ENCODE data around the gene MAPK1.
"Not testable (repeated sequence)": the region's sequence is repeated elsewhere in the genome, so short reads cannot be mapped to it uniquely, and the experiment has no call there.

MAPK1 gene

DNA sequence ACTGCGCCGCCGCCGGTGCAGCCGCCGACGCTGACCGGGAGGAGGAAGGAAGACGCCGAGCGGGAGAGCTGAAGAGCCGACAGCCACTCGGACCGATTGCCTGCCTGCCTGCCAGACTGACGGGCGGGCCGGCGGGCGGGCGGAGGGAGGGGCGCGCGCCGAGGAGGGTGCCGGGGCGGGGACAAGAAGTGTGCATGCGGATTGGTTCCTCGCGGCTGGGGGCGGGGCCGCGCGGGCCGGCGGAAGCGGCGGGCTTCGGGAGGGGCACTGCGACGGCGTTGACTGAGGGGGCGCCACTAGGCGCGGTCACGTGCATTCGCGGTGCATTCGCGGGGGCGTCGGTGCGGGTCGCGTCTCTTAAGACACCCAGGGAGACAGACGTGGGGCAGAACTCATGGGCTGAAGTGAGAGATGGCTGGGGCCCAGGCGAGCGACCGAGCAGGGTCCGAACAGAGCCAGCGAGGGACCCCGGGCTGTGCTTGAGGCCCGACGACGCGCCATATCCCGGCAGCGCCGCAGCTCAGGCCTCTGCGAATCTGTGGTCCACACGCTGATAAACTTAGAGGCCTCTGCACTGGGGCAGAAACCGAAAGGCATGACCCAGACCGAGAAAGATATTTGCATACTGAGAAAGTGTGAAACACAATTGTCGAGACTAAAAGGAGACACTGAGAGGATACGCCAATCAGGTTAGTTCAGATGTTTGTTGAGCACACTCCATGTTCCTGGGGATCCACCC, at the start of gene MAPK1:
TSS of gene MAPK1 (minus strand) at position 118 of the 739 bp plus-strand sequence. CDS start 205 bp downstream, outside the sequence.
- DNase-seq: peak; percentile 96

DNA sequence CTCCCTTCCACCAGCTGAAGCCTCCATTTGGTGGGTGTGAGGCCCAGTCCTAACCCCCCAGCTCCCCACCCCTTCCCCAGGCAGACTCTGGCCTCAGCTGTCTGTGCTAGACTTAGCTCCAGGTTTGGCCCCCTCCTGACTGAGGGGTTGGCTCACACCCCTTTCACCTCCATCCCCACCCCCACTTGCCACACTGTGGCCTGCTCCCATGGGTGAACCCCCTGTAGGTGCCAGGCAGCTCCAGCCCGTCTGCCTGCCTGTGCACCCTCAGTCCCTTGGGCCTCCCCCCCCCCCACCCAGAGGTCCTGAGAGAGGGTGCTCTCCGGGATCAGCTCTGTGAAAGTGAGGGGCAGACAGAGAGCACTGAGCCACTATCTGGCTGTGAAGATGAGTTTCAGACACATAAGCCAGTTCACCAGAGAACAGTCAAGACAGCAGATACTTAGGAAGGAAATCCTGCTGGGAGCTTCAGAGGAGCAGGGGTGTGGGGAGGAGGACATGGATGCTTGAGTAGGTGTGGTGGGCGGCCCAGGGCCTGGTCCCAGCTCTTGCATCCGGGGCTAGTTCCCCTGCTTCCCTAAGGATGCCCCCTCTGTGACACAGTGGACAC, 49.0 kb upstream of the MAPK1 start:
- no peak for DNase-seq

DNA sequence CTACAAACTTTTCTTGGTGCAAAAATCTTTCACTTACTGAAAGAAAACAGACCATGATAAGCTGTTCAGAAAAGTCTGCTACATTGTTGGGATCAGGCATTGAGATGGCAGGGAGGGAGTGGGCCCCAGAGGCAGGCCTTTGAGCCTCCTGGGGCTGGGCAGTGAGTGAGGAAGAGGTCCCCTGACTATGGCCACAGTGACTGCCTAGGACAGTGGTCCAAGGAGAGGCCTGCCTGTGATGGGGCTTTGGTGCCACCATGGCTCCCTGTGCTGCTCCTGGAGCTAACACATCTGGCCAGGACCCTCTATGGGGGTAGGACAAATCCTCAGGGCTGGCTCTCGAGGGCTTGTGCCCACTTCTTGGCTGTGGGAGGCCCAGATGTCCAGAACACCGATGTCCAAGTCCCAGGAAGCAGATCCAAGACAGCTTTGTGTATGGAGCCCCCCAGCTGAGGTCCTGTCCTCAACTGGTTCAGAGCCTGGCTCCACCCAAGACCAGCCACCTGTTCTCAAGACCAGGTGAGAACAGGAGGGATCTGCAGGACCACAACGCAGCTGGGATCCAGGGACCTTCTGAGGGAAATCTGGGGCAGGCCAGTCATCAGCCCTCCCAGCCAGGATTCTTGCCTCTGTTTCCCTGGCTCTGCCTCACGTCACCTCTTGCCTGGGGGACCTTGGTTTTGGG, 48.3 kb upstream of the MAPK1 start:
- DNase-seq: no peak

DNA sequence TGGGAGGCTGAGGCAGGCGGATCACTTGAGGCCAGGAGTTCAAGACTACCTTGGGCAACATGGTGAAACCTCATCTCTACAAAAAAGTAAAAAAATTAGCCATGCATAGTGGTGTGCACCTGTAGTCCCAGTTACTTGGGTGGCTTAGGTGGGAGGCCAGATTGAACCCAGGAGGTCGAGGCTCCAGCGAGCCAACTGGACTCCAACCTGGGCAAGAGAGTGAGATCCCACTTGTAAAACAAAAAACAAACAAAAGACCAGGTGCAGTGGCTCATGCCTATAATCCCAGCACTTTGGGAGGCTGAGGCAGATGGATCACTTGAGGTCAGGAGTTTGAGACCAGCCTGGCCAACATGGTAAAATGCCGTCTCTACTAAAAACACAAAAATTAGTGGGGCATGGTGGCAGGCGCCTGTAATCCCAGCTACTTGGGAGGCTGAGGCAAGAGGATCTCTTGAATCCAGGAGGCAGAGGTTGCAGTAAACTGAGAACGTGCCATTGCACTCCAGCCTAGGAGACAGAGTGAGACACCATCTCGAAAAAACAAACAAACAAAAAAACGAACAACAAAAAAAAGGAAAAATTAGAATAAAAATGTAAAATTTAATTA, 46.7 kb upstream of the MAPK1 start:
- DNase-seq: not testable (repeated sequence)

DNA sequence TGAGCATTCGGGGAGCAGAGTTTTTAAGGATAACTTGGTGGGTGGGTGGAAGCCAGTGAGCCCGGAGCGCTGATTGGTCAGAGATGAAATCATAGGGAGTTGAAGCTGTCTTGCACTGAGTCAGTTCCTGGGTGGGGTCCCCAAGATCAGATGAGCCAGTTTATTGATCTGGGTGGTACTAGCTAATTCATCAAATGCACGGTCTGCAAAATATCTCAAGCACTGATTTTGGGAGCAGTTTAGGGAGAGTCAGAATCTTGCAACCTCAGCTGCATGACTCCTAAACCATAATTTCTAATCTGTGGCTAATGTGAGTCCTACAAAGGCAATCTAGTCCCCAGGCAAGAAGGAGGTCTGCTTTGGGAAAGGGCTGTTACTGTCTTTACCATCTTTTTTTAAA, 42.9 kb upstream of the MAPK1 start:
- not testable (repeated sequence) for DNase-seq

DNA sequence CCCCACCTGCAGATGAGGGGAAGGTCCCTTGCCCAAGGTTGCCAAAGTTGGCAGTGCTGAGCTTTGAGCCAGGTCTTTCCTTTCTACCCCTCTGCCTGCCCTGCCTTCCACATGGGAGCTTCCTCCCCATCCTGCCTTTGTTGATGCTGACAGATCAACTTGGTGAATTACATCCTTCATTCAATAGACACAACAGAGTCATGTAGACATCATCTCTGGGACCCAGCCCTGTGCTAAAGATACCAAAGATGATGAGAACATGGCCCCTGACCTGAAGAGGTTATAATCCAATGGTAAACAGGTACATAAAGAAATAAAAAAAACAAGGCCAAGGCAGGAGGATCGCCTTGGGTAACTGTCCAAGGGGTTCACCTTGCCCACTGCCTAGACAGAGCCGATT, 42.4 kb upstream of the MAPK1 start:
- DNase-seq: no peak

DNA sequence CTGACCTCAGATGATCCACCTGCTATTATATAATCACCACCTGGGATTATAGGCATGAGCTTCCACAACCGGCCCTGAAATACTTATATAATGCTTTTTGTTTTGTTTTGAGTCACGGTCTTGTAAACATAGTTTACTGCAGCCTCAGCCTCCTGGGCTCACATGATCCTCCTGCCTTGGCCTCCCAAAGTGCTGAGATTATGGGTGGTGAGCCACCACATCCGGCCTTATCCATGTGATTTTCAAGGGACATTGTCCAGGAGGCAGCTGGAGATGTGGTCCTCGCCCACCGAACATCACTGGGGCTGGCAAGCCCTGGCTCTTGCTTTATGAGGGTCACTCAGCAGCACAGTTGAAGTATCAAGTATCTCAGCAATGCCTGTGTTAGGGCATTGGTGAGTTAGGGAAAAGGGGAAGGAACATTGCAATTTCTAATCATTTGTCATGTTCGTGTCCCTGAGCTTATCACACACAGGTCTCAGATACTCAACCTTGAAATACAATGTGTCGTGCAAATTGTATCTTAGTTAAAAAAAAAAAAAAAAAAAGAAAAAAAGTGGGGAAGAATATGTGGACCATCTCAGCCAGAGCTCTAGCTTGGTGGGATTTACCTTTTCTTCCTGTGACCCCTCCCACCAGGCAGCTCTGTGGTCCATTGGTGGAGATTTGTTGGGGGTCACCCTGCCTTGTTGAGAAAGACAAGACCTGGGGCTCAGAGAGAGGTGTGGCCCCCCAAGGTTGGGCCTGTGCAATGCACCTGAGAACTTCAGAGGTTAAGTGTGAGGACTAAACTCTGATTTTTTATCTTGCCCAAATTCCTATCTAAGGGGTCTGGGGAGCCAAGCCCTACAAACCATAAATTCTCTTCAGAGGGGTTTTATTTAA, 40.4 kb upstream of the MAPK1 start:
- DNase-seq: no peak

DNA sequence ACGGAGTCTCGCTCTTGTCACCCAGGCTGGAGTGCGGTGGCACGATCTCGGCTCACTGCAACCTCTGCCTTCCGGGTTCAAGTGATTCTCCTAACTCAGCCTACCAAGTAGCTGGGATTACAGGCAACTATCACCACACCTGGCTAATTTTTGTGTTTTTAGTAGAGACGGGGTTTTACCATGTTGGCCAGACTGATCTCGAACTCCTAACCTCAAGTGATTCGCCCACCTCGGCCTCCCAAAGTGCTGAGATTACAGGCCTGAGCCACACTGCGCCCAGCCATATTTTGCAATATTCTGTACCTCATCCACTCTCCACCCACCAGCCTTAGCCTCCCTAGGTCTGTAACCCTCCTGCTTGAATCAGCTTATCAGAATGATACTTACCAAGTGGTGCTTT, 37.8 kb upstream of the MAPK1 start:
- not testable (repeated sequence) for DNase-seq

DNA sequence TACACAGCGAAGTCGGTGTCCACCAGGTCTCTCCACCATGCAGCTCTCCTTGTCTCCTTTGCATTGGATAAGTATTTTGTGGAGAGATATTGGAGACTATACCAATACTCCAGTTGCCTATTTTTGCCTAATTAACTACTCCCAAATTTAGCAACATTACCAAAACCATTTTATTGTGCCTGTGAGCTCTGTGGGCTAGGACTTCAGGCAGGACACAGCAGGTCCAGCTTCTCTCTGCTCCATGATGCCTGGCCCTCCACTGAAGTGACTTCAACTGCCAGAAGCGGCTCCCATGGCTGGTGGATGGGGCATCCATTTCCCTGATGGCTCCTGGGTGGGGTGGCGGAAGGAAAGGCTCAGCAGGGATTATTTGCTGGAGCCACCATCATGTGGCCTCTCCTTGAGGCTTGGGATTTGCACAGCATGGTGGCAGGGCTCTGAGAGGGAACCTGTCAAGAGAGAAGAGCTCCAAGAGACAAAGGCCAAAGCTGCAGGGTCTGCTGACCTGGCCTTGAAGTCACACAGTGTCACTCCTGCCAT, 36.9 kb upstream of the MAPK1 start:
- no peak for DNase-seq

DNA sequence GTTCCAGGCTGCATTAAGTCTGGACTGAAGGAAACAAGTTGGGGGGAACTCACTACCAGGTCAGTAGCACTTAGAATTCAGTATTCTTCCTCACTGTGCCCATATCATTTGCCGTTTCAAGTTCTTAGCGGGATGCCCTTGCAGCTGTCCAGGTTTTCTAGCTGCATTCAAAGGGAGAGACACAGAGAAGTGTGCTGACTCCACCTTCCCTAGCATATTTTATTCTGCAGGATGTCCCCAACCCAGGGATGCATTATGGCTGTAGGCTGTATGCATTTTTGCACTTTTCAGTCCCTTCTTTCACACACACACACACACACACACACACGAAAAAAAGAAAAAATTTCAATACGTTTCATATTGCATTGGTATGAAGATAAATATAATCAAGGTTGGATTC, 35.8 kb upstream of the MAPK1 start:
- DNase-seq: no peak

DNA sequence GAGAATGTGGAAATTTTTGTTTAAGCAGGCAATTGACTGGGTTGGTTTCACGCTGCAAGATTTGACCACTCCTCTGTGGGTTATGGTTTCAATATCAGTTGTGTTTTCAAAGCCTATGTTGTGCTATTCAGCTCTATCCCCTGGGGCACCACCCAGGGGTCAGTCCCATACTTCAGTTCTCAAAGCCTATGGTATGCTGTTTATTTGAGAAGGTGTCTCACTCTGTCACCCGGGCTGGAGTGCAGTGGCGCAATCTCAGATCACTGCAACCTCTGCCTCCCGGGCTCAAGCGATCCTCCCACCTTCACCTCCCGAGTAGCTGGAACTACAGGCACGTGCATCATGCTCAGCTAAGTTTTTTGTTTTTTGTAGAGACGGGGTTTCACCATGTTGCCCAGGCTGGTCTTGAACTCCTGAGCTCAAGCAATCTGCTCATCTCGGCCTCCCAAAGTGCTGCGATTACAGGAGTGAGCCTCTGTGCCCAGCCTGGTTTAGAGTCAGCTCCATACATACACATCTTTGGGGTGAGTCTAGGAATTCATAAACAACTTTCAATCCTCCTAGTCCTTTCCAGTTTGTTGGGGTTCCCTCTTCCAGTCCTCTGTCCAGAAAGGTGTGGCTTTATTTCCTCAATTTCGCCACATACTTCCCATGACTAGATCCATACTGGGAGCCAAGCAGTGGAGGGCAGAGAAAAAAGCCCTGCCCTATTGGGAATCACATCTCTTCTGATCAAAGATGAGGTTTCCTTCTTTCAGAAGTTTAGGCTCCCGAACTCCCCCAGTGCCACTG, 35.0 kb upstream of the MAPK1 start:
- DNase-seq: no peak

DNA sequence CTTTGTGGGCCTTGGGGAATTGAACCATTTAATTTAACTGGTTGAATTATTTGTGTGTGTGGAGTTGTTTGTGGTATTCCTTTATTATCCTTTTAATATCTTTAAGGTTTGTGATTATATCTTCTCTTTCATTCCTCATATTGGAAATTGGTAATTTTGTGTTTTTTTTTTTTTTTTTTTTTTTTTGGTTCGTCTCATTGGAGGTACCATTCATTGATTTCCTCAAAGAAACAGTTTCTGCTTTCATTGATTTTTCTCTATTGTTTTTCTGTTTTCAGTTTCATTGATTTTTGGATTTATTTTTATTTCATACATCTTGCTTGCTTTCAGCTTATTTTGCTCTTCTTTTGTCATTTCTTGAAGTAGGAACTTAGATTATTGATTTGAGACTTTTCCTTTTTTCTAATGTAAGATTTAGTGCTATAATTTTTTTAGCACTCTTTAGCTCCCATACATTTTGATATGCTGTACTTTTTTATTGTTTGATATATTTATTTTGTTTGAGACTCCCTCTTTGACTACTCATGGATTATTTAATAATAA, 31.0 kb upstream of the MAPK1 start:
- no peak for DNase-seq

DNA sequence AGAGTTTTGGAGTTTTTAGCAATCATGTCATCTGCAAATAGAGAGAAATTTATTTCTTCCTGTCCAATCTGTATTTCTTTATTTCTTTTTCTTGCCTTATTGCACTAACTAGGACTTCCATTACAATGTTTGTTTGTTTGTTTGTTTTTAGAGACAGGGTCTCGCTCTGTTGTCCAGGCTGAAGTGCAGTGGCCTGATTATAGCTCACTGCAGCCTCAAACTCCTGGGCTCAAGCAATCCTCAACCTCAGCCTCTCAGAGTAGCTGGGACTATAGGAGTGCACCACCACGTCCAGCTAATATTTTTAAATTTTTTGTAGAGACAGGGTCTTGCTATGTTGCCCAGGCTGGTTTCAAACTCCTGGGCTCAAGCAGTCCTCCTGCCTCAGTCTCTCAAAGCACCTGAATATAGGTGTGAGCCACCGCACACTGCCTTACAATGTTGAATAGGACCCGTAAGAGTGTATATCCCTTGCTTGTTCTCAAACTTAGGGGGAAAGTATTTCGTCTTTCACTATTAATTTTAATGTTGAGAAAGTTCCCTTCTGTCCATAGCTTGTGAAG, 29.6 kb upstream of the MAPK1 start:
- no peak for DNase-seq

DNA sequence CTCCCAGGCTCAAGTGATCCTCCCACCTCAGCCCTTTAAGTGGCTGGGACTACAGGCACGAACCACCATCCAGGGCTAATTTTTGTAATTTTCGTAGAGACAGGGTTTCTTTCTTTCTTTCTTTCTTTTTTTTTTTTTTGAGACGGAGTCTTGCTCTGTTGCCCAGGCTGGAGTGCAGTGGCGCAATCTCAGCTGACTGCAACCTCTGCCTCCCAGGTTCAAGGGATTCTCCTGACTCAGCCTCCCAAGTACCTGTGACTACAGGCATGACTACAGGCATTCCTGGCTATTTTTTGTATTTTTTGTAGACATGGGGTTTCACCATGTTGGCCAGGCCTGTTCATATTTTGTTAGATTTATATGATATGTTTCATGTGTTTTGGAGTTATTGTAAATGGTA, 28.8 kb upstream of the MAPK1 start:
- DNase-seq: not testable (repeated sequence)

DNA sequence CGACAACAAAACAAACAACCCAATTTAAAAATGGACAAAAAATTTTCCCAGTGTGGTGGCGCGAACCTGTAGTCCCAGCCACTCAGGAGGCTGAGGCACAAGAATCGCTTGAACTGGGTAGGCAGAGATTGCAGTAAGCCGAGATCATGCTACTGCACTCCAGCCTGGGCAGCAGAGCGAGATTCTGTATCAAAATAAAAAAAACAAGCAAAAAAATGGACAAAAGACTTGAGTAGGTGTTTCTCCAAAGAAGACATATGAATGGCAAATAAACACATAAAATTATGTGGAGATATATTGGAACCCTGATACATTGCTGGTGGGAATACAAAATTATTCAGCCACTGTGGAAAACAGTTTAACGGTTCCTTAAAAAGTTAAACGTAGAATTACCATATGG, 27.4 kb upstream of the MAPK1 start:
- no peak for DNase-seq

DNA sequence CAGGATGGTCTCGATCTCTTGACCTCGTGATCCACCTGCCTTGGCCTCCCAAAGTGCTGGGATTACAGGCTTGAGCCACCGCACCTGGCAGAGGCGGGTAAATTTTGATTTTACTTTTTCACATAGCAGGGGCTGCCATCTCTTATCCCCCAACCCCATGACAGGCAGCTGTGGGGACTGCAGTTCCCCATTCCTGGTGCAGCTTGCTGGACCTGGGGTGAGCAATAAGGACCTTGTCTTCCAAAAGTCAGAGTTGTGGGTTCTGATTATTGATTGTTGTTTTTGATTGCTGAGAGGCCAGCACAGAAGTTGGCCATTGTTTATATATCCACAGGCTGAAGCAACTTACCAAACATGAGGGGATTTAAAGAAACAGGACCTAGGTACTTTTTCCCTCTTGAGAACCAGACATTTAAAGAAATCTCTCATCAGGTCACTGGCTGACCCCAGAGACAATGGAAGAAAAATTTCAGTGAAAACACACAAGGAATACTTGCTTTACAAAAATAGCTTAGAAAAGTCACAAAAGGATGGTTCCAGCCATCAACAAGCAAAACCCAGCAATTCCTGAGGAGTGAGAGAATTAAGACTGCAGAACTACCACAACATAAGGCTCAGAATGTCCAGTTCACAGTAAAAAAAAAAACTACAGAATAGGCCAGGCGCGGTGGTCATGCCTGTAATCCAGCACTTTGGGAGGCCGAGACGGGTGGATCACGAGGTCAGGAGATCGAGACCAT, 22.0 kb upstream of the MAPK1 start:
- DNase-seq: no peak

DNA sequence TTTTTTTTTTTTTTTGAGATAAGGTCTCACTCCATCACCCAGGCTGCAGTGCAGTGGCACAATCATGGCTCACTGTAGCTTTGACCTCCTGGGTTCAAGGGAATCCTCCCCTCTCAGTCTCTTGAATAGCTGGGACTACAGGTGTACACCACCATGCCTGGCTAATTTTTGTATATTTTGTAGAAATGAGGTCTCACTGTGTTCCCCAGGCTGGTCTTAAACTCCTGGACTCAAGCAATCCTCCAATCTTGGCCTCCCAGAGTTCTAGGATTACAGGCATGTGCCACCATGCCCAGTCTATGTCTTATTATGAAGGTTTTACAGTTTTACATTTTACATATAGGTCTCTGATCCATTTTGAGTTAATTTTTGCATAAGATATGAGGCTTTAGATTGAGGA, 20.4 kb upstream of the MAPK1 start:
- no peak for DNase-seq

DNA sequence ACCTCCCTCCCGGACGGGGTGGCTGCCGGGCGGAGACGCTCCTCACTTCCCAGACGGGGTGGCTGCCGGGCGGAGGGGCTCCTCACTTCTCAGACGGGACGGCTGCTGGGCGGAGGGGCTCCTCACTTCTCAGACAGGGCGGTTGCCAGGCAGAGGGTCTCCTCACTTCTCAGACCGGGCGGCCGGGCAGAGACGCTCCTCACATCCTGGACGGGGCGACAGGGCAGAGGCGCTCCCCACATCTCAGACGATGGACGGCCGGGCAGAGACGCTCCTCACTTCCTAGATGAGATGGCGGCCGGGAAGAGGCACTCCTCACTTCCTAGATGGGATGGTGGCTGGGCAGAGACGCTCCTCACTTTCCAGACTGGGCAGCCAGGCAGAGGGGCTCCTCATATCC, 16.5 kb upstream of the MAPK1 start:
- DNase-seq: not testable (repeated sequence)

DNA sequence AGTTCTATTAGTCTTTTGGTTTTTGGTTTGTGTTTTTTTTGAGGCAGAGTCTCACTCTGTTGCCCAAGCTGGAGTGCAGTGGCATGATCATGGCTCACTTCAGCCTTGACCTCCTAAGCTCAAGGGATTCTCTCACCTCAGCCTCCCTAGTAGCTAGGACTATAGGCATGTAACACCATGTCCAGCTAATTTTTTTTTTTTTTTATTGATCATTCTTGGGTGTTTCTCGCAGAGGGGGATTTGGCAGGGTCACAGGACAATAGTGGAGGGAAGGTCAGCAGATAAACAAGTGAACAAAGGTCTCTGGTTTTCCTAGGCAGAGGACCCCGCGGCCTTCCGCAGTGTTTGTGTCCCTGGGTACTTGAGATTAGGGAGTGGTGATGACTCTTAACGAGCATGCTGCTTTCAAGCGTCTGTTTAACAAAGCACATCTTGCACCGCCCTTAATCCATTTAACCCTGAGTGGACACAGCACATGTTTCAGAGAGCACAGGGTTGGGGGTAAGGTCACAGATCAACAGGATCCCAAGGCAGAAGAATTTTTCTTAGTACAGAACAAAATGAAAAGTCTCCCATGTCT, 15.4 kb upstream of the MAPK1 start:
- not testable (repeated sequence) for DNase-seq

All from activated CD4-positive, alpha-beta T cell treated with anti-CD3 and anti-CD28 coated beads for 48 hours (primary cell).